Right renal pelvis (tissue), 4 donors: ENCODE measurements around the gene AATK. TPM values are rescaled to one million over a fixed set of nuclear protein-coding genes. Genes with fewer than 3 reads are reported as not detected.

ENCODE experiments used
- DNase-seq, 4 donors: peaks; one replicate each; pipeline ENCODE4 v3.0.0-alpha.2; 2013; ENCODE audit warnings: low read depth in 4 of 4, low spot score in 3 of 4, missing footprints in 1 of 4
- polyA plus RNA-seq, 4 donors: library from polyadenylated mRNA; unstranded; fragments of 120-200 nt; gene quantifications; one replicate each; pipeline ENCODE4 v1.2.1, GENCODE V29; 2013; ENCODE audit not compliant: insufficient read length in 4 of 4

Gene AATK
- polyA plus RNA-seq, 4 donors: 3.3 to 7.3 (median 3.6) TPM

- DNase-seq: no peak
Measured at GRCh38 chr17:81183807-81184206, 17.8 kb upstream of the AATK start.

- DNase-seq: no peak
Measured at GRCh38 chr17:81183316-81183715, 17.3 kb upstream of the AATK start.

- no peak for DNase-seq
Measured at GRCh38 chr17:81182596-81182995, 16.6 kb upstream of the AATK start.

DNA sequence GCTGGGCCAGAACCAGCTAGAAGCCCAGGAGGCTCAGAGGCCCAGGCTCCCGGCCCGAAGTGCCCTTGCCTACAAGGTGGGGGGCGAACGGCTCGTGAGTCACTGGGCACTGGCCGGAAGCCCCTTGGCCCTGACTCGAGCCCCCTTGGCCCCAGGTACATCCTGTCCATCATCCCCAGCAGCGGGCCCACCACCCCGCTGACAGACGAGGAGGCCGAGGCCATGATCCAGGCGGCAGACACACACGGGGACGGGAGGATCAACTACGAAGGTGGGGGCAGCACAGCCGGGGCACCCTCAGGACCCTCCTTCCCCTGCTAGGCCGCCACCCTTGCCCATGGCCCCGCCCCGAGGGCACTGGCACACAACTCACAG lies 15.8 kb upstream of the AATK start:
- DNase-seq: no peak

GRCh38 chr17:81180836-81181810 lies 15.1 kb upstream of the AATK start:
- DNase-seq: no peak

- DNase-seq: no peak
Measured at GRCh38 chr17:81179861-81180260, 13.8 kb upstream of the AATK start.

DNA sequence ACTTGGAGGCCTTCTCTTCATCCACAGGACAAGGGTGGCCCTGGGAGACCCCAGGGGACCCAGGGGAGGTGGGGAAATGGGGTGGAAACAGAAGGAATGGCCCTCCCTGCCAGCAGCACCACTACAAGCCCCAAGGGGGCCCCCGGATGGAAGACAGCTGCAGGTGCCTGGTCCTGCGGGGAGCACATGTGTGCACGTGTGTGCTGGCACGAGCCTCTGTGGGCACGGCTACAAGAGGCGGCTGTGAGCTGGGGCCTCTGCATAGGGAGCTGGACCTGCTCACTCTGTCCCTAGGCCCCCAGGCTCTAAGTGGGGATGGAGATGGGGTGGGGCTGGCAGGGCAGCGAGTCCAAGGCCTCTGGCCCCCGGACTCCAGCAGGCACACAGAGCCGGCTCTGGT lies 13.2 kb upstream of the AATK start:
- DNase-seq: no peak

- no peak for DNase-seq
Measured at GRCh38 chr17:81178136-81179091, 12.4 kb upstream of the AATK start.

GRCh38 chr17:81176666-81177065 lies 10.6 kb upstream of the AATK start:
- no peak for DNase-seq

- no peak for DNase-seq
Measured at GRCh38 chr17:81173762-81174155, 7.7 kb upstream of the AATK start.

- DNase-seq: no peak
Measured at GRCh38 chr17:81173052-81173761, 7.2 kb upstream of the AATK start.

DNA sequence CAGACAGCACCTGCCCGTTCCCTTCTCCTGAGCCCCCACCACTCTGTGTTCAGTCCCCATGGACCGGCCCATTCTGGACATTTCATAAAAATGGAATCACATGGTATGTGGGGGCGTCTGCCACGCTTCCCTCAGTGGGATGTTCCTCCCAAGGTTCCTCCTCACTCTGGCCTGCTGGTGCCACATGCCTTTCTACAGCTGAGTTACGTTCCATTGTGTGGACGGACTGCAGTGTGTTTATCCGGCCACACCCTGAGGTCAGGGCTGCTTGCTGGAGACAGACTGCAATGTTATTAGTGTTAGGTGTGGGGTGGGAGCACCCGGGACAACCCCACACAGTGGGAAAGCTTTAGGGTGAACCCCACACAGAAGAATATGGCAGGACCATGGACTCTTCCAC lies 5.9 kb upstream of the AATK start:
- DNase-seq: no peak

DNA sequence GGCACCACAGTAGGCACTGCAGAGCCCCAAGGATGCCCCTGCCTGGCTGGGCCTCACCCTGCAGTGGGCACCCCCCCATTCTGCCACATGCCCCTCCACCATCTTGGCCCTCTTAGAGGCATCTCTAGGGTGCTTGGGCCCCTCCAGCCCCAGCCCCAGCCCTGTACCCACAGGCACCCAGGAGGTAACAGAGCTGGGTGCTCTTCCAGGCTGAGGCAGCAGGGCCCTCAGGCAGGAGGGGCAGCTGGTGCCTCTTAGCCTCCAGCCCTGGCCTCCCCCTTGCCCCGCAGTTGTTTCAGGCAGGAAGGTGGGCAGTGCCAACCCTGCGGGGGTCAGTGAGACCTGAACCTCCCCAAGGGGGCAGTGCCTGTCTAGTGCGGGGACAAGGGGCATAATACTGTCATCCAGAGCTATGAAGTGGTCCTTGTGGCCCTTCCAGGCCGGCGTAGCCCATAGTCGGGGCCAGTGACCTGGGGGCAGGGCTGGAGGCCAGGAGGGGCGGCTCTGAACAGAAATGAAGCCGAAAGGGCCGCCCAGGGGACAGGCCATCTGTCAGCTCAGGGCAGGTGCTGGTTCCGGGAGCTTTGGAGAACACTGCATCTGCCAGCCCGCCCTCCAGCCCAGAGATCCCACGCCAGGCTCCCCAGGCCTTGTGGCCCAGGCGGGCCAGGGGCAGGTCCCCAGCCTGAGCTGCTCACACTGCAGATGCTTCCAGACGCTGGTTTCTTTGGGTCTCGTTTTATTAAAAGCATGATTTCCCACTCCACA lies 4.9 kb upstream of the AATK start:
- DNase-seq: no peak

DNA sequence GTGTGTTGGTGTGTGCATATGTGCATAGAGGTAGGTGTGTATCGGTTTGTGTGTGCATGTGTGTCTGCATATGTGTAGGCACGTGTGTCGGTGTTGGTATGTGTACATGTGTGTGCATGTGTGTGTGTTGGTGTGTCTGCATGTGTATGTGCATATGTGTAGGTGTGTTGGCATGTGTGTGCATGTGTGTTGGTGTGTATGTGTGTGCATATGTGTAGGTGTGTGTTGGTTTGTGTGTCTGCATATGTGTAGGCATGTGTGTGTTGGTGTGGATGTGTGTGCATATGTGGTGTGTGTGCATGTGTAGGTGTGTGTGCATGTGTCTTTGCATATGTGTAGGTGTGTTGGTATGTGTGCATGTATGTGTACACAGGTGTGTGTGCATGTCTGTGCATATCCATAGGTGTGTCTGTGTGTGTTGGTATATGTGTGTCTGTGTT lies 3.9 kb upstream of the AATK start:
- no peak for DNase-seq

- no peak for DNase-seq
Measured at GRCh38 chr17:81167638-81168037, 1.6 kb upstream of the AATK start.

GRCh38 chr17:81167194-81167524 lies 1.1 kb upstream of the AATK start:
- DNase-seq: no peak

- DNase-seq: no peak
Measured at GRCh38 chr17:81165246-81166032, 582 bp downstream of the AATK start, which contains the start of gene PVALEF. Gene PVALEF (plus strand): TSS chr17:81165507. CDS start chr17:81181227, 15,720 bp downstream.

DNA sequence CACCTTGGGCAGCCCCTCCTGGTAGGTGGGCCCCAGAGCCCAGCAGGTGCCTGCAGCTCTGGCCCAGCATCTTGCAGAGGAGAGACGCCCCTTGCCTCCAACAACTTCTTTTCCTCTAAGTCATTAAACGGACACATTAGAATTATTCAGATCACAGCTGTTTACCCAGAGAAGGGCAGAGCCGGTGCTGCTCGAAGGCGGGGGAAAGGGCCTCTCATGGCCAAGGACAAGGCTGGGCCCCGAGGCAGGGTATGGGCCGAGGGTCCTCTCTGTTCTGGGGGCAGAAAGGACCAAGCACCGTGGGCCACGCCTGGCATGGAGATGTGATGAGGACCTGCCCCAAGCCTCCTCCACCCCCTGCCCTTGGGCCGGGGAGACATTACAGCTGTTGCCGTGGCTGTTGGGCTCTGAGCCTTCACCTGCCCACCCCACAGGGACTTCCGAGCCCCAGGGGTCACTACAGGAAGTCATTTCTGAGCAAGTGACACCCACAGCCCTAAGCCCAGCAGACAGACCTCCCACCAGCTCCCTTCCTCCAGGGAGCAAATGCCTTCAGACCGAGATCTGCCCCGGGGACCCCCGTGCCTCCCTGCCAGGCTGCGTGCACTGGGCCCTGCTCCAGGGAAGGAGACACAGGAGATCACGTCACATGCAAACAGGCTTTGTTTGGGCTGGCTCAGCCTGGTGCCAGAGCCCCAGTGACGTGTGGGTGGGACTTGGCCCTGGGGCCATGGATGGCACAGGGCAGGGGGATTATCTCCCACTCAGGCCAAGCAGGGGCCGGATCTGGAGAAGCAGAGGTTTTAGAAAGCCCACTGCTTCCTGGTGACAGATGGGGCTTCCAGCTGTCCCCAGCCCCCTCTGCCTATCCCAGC lies 1.4 kb downstream of the AATK start:
- DNase-seq: no peak
